GM12891 (cell line): ENCODE results near the gene KCNJ9.

Experiments
- POLR2A ChIP-seq: IDR thresholded peaks from 2 replicates; pipeline ENCODE4 v1.6.1; 2011; ENCODE audit warnings: low read depth, low read length, control low read depth
- POLR2AphosphoS5 ChIP-seq: IDR thresholded peaks from 2 replicates; pipeline ENCODE4 v1.6.1; 2011; ENCODE audit warnings: low read depth, low read length, control low read depth
- POU2F2 ChIP-seq: IDR thresholded peaks from 2 replicates; pipeline ENCODE4 v1.6.1; 2011; ENCODE audit warnings: low read depth, mild to moderate bottlenecking, control low read depth, low read length, moderate library complexity
- TAF1 ChIP-seq: IDR thresholded peaks from 2 replicates; pipeline ENCODE4 v1.6.1; 2011; ENCODE audit warnings: low read depth, low read length, control low read depth

DNA sequence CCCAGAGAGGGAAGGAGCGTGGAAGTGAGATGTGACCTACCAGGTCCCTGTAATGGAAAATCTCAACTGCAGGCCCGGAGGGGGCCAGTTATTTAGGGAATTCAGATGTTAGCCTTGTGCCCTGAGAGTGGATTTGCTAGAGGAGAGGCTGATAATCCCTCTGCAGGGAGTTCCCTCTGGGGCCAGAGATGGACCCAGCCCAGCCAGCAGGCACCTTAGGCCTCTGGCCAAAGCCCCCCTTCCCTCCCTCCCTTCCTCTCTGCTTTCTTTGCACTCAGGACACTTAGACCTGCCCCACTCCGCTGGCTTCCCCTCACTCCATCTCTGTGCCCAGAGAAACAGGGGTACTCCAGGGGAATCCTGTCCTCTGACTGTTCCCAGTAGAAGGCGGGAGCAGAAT is 32.7 kb downstream of the KCNJ9 start:
- TF ChIP-seq POLR2AphosphoS5 = no peak
- no peak for TF ChIP-seq POLR2A
- no peak for TF ChIP-seq TAF1
- no peak for TF ChIP-seq POU2F2
